ENCODE measurements around the gene PAX5. TPM values are rescaled to one million over a fixed set of nuclear protein-coding genes. Genes with fewer than 3 reads are reported as not detected.

The PAX5 gene
- polyA plus RNA-seq, 1 of the 3 experiments (the other 2 are of a cell fraction) = 0.05 TPM

DNA sequence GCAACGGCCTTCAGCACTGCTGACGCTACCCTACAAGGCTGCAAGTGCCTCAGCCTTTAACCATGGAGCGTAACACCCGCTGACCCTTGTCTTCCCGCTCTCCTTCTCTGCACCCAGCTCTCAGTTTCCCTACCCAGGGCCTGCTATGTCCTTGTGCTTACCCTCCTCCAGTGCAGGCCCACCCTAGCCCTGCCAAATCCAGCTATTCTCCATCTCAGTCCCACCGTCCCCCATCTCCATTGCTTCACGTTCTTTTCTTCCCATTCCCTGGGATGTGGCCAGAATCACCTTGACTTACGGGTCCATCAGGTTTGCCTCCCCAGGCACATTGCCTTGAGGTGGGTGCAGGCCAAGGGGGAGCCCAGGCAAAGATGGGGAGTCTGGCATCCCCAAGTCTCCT lies 91.2 kb downstream of the PAX5 start:
- no peaks in the 10 kb centered on the region for H3K36me3 ChIP-seq (replicated peaks in 1 of 2; ENCODE audit: control insufficient read depth in 1 of 2, insufficient read depth in 2 of 2, low read length in 1 of 2)
- H3F3A ChIP-seq (replicated peaks; ENCODE audit: insufficient read depth) = no peaks in the 10 kb centered on the region
- no peaks in the 10 kb centered on the region for H3K79me2 ChIP-seq (ENCODE audit: insufficient read depth)
- no peak for DNase-seq
- no peak overlapping the region for H3K4me3 ChIP-seq (ENCODE audit: low read depth in 2 of 2, low read length in 1 of 2)
- no peaks in the 10 kb centered on the region; the same call in 1 of the 2 replicates for H3K27me3 ChIP-seq (ENCODE audit: insufficient read depth)
- H4K20me1 ChIP-seq (ENCODE audit: insufficient read depth) = no peaks in the 10 kb centered on the region
- H3K9me2 ChIP-seq = no peaks in the 10 kb centered on the region
- no peak overlapping the region for H3K9ac ChIP-seq
- WGBS (ENCODE audit: low lambda C conversion rate) = 84% methylated on average over 7 of the region's 8 CpGs
- no peak overlapping the region for H3K27ac ChIP-seq (ENCODE audit: low read depth in 2 of 2, low read length in 1 of 2)
- no peak overlapping the region for H3K4me2 ChIP-seq
- ChIA-PET POLR2A (no interaction called here), CTCF (interaction anchor here (1.6 kb wide), 2 partner anchors 13 to 70 kb away, joined by 5 read pairs; no protein-coding TSS in a partner anchor)
- TF ChIP-seq CHD2 (IDR thresholded peaks at IDR 0.05; ENCODE audit: low read length, partially characterized antibody) (no peak), JUND (IDR thresholded peaks at IDR 0.05) (no peak), FOXM1 (IDR thresholded peaks at IDR 0.05; ENCODE audit: low read depth) (no peak), RFX5 (IDR thresholded peaks at IDR 0.05; ENCODE audit: low read length) (no peak)
- TF ChIP-seq, protein P1, sequence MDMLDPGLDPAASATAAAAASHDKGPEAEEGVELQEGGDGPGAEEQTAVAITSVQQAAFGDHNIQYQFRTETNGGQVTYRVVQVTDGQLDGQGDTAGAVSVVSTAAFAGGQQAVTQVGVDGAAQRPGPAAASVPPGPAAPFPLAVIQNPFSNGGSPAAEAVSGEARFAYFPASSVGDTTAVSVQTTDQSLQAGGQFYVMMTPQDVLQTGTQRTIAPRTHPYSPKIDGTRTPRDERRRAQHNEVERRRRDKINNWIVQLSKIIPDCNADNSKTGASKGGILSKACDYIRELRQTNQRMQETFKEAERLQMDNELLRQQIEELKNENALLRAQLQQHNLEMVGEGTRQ (IDR thresholded peaks at IDR 0.05; ENCODE audit: borderline replicate concordance, low read depth, low read length) = no peak
- TF ChIP-seq, protein P2, sequence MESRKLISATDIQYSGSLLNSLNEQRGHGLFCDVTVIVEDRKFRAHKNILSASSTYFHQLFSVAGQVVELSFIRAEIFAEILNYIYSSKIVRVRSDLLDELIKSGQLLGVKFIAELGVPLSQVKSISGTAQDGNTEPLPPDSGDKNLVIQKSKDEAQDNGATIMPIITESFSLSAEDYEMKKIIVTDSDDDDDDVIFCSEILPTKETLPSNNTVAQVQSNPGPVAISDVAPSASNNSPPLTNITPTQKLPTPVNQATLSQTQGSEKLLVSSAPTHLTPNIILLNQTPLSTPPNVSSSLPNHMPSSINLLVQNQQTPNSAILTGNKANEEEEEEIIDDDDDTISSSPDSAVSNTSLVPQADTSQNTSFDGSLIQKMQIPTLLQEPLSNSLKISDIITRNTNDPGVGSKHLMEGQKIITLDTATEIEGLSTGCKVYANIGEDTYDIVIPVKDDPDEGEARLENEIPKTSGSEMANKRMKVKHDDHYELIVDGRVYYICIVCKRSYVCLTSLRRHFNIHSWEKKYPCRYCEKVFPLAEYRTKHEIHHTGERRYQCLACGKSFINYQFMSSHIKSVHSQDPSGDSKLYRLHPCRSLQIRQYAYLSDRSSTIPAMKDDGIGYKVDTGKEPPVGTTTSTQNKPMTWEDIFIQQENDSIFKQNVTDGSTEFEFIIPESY (IDR thresholded peaks at IDR 0.05; ENCODE audit: borderline replicate concordance, low read depth) = no peak
- H3K9me3 ChIP-seq = no peaks in the 10 kb centered on the region
- H3K4me1 ChIP-seq (ENCODE audit: control insufficient read depth in 1 of 2, insufficient read depth in 2 of 2, low read depth in 1 of 2, low read length in 1 of 2) = peaks cover 0 to 9% of the 10 kb centered on the region in 2 experiments; a peak in 2 of 4 replicates
- H2AFZ ChIP-seq (ENCODE audit: low read depth) = no peak overlapping the region

DNA sequence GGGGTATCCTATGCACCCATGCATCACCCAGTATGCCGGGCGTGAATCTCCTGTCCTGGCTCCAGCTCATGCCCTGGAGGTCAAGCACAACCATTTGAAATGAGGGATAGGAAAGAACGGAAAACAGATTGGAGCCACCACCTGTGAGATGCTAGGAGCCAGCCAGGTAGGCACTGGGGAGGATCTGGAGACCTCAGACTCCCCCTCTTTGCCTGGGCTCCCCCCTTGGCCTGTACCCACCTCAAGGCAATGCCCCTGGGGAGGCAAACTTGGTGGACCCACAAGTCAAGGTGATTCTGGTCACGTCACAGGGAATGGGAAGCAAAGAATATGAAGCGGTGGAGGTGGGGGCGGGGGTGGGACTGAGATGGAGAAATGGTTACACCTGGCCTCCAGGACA lies 92.6 kb downstream of the PAX5 start:
- no peak overlapping the region for H3K4me3 ChIP-seq (ENCODE audit: low read depth in 2 of 2, low read length in 1 of 2)
- 62% methylated on average over 5 of the region's 6 CpGs for WGBS (ENCODE audit: low lambda C conversion rate)
- H3K4me1 ChIP-seq (ENCODE audit: control insufficient read depth in 1 of 2, insufficient read depth in 2 of 2, low read depth in 1 of 2, low read length in 1 of 2) = peaks cover 0 to 7% of the 10 kb centered on the region in 2 experiments; a peak in 1 of 4 replicates
- no peak overlapping the region for H3K27ac ChIP-seq (ENCODE audit: low read depth in 2 of 2, low read length in 1 of 2)
- no peaks in the 10 kb centered on the region for H3K79me2 ChIP-seq (ENCODE audit: insufficient read depth)
- H3K36me3 ChIP-seq (replicated peaks in 1 of 2; ENCODE audit: control insufficient read depth in 1 of 2, insufficient read depth in 2 of 2, low read length in 1 of 2) = no peaks in the 10 kb centered on the region
- H3K9me2 ChIP-seq = no peaks in the 10 kb centered on the region
- POLR2A ChIA-PET = no interaction called here
- no peak overlapping the region for H3K4me2 ChIP-seq
- H3K9ac ChIP-seq = no peak overlapping the region
- no peaks in the 10 kb centered on the region for H3K9me3 ChIP-seq
- H3F3A ChIP-seq (replicated peaks; ENCODE audit: insufficient read depth) = no peaks in the 10 kb centered on the region
- CTCF ChIA-PET = interaction anchor here (0.8 to 1.1 kb wide), 2 partner anchors 27 to 39 kb away, joined by 3 read pairs; no protein-coding TSS in a partner anchor
- H4K20me1 ChIP-seq (ENCODE audit: insufficient read depth) = no peaks in the 10 kb centered on the region
- no peak overlapping the region for H2AFZ ChIP-seq (ENCODE audit: low read depth)
- no peaks in the 10 kb centered on the region; the same call in 1 of the 2 replicates for H3K27me3 ChIP-seq (ENCODE audit: insufficient read depth)
- DNase-seq = no peak
- TF ChIP-seq, protein P2 (IDR thresholded peaks at IDR 0.05; ENCODE audit: borderline replicate concordance, low read depth) = no peak
- TF ChIP-seq GATA2 (CRISPR knock-in tag; IDR thresholded peaks at IDR 0.05) (no peak), RAD21 (IDR thresholded peaks at IDR 0.05; ENCODE audit: low read length) (no peak), TCF12 (IDR thresholded peaks at IDR 0.05) (no peak), RCOR1 (IDR thresholded peaks at IDR 0.05; ENCODE audit: low read length) (no peak), MEF2A (IDR thresholded peaks at IDR 0.05; ENCODE audit: borderline replicate concordance, low read depth) (no peak), REST (IDR thresholded peaks at IDR 0.05; ENCODE audit: low read depth, low read length) (no peak), EP300 (IDR thresholded peaks at IDR 0.05; ENCODE audit: borderline replicate concordance in 1 of 2, low read depth in 1 of 2, low read length in 1 of 2) (no peak), NFIC (IDR thresholded peaks at IDR 0.05; ENCODE audit: borderline replicate concordance) (no peak), CTCF (IDR thresholded peaks at IDR 0.05) (no peak)
- TF ChIP-seq, protein P3, sequence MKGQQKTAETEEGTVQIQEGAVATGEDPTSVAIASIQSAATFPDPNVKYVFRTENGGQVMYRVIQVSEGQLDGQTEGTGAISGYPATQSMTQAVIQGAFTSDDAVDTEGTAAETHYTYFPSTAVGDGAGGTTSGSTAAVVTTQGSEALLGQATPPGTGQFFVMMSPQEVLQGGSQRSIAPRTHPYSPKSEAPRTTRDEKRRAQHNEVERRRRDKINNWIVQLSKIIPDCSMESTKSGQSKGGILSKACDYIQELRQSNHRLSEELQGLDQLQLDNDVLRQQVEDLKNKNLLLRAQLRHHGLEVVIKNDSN (IDR thresholded peaks at IDR 0.05; ENCODE audit: borderline replicate concordance, low read depth) = no peak
